Stomach (tissue), 4 donors: ENCODE results near the gene CDK5.

ENCODE experiments used
- CTCF ChIP-seq, 7 experiments: fragments of 450-650 bp in 4 of 7; fragments of 200-600 bp in 3 of 7; sonication (generic) in 3 of 7; IDR thresholded peaks; one replicate each; pipeline ENCODE4 v1.5.1; 2016 to 2019; ENCODE audit warnings: antibody characterized with exemption in 7 of 7, control low read depth in 2 of 7, mild to moderate bottlenecking in 1 of 7
- EP300 ChIP-seq: sonication (generic); formaldehyde crosslinking; IDR thresholded peaks from one replicate; pipeline ENCODE4 v1.6.1; 2017; ENCODE audit warnings: antibody characterized with exemption
- POLR2A ChIP-seq, 4 donors: fragments of 450-650 bp; IDR thresholded peaks; one replicate each; pipeline ENCODE4 v1.6.1; 2016; ENCODE audit warnings: antibody characterized with exemption in 4 of 4, control low read depth in 2 of 4, mild to moderate bottlenecking in 1 of 4, moderate library complexity in 1 of 4
- POLR2AphosphoS5 ChIP-seq, 3 donors: sonication (generic); formaldehyde crosslinking; IDR thresholded peaks; one replicate each; pipeline ENCODE4 v1.6.1; 2016; ENCODE audit warnings: antibody characterized with exemption in 3 of 3

GRCh38 chr7:151060113-151060415 is 2.4 kb upstream of the CDK5 start:
- TF ChIP-seq CTCF (IDR thresholded peaks at IDR 0.05) (peak in 1 of 7 experiments; percentile 1), POLR2AphosphoS5 (IDR thresholded peaks at IDR 0.05) (no peak), POLR2A (IDR thresholded peaks at IDR 0.05) (no peak), EP300 (no peak)
